PC-3 (cell line): ENCODE results near the gene CCDC177. TPM values are rescaled to one million over a fixed set of nuclear protein-coding genes. Genes with fewer than 3 reads are reported as not detected.

Experiments
- ATAC-seq: fragments of 200-7000 bp; cut with Tn5 transposase; 2 replicates; pipeline ENCODE4 v1.9.1; 2020; ENCODE audit warnings: mild to moderate bottlenecking, moderate library complexity
- BruUV-seq: library from RNA; stranded (reverse); fragments of 400-500 nt; replicated peaks from 2 replicates; lab custom pipeline; 2021; lab: Mats Ljungman, UMichigan
- CTCF ChIA-PET: fragments of 300-600 bp; sonication (Branson Sonifier 250); formaldehyde crosslinking; loops from one replicate; lab custom pipeline; 2022; ENCODE audit warnings: antibody characterized with exemption; lab: Charles Lee
- POLR2A ChIA-PET: fragments of 300-600 bp; sonication (Branson Sonifier 250); formaldehyde crosslinking; loops from one replicate; lab custom pipeline; 2022; ENCODE audit warnings: antibody characterized with exemption; ENCODE audit not compliant: unreplicated experiment; lab: Charles Lee
- DNase-seq: peaks from one replicate; pipeline ENCODE4 v3.0.0-alpha.2; 2015
- H2AFZ ChIP-seq: fragments of 300-600 bp; sonication (generic); 2 replicates; pipeline ENCODE4 v1.6.0; 2016; ENCODE audit warnings: antibody characterized with exemption, low read length
- H3F3A ChIP-seq: fragments of 300-600 bp; sonication (generic); one replicate; pipeline ENCODE4 v1.6.0; 2017; ENCODE audit warnings: antibody characterized with exemption, low read length, control low read depth, mild to moderate bottlenecking; ENCODE audit not compliant: unreplicated experiment
- H3K27ac ChIP-seq: fragments of 300-600 bp; sonication (generic); 2 replicates; pipeline ENCODE4 v1.5.1; 2016; ENCODE audit warnings: mild to moderate bottlenecking, low read length
- H3K27me3 ChIP-seq: fragments of 300-600 bp; sonication (generic); 2 replicates; pipeline ENCODE4 v1.6.1; 2016; ENCODE audit warnings: low read length, mixed read lengths
- H3K36me3 ChIP-seq: fragments of 300-600 bp; sonication (generic); 2 replicates; pipeline ENCODE4 v1.6.1; 2016; ENCODE audit warnings: low read depth, mixed run types, low read length, mixed read lengths
- H3K4me1 ChIP-seq: fragments of 300-600 bp; sonication (generic); 2 replicates; pipeline ENCODE4 v1.5.1; 2016; ENCODE audit warnings: low read length; ENCODE audit not compliant: insufficient read depth
- H3K4me2 ChIP-seq: fragments of 300-600 bp; sonication (generic); 2 replicates; pipeline ENCODE4 v1.6.0; 2016; ENCODE audit warnings: low read length
- H3K4me3 ChIP-seq: fragments of 300-600 bp; sonication (generic); 2 replicates; pipeline ENCODE4 v1.5.1; 2016; ENCODE audit warnings: mild to moderate bottlenecking, low read length, mixed read lengths
- H3K79me2 ChIP-seq: fragments of 300-600 bp; sonication (generic); 2 replicates; pipeline ENCODE4 v1.6.1; 2017; ENCODE audit warnings: low read length, mixed read lengths
- H3K9ac ChIP-seq: fragments of 300-600 bp; sonication (generic); 2 replicates; pipeline ENCODE4 v1.6.0; 2016; ENCODE audit warnings: mild to moderate bottlenecking, low read length
- H3K9me2 ChIP-seq: fragments of 300-600 bp; sonication (generic); replicated peaks from 2 replicates; pipeline ENCODE4 v1.6.1; 2016; ENCODE audit warnings: mixed run types, low read length, mixed read lengths
- H3K9me3 ChIP-seq: fragments of 300-600 bp; sonication (generic); 2 replicates; pipeline ENCODE4 v1.6.1; 2016; ENCODE audit warnings: low read length, mixed read lengths
- H4K20me1 ChIP-seq: fragments of 300-600 bp; sonication (generic); 2 replicates; pipeline ENCODE4 v1.6.1; 2016; ENCODE audit warnings: low read length, mixed read lengths
- CTCF ChIP-seq: fragments of 300-600 bp; sonication (generic); conservative IDR thresholded peaks from 2 replicates; pipeline ENCODE4 v1.5.1; 2017; ENCODE audit warnings: antibody characterized with exemption, low read depth, mild to moderate bottlenecking, low read length
- EZH2 ChIP-seq: fragments of 300-600 bp; sonication (generic); IDR thresholded peaks from one replicate; pipeline ENCODE4 v1.6.1; 2017; ENCODE audit warnings: antibody characterized with exemption, mild to moderate bottlenecking, low read length; ENCODE audit not compliant: unreplicated experiment
- EZH2phosphoT487 ChIP-seq: fragments of 300-600 bp; sonication (generic); IDR thresholded peaks from 2 replicates; pipeline ENCODE4 v1.6.1; 2018; ENCODE audit warnings: mild to moderate bottlenecking, antibody characterized with exemption, low read length, borderline replicate concordance
- intact Hi-C: fragments of 100-400 bp; cut with micrococcal nuclease; formaldehyde crosslinking; loops from 2 replicates; pipeline ENCODE4 v1.9.0; 2023
- total RNA-seq: library from RNA; depleted of rRNA; stranded (reverse); fragments of >200 nt; gene quantifications from 2 replicates; pipeline ENCODE4 v1.2.3, GENCODE V29; 2014

CCDC177 gene
- total RNA-seq, 1 experiment from 2014 or later = not detected

GRCh38 chr14:69529563-69529962, 45.1 kb downstream of the CCDC177 start:
- H3K27me3 ChIP-seq = peaks cover 34% of the 10 kb centered on the region
- no peak overlapping the region for H3K4me3 ChIP-seq
- H2AFZ ChIP-seq = no peak overlapping the region
- H3K79me2 ChIP-seq = no peaks in the 10 kb centered on the region
- peaks cover 25% of the 10 kb centered on the region for H3K4me1 ChIP-seq
- TF ChIP-seq EZH2 (no peak), EZH2phosphoT487 (no peak), CTCF (no peak)
- H3K9me3 ChIP-seq = no peaks in the 10 kb centered on the region
- DNase-seq = no peak
- H3K9me2 ChIP-seq = no peaks in the 10 kb centered on the region
- no peaks in the 10 kb centered on the region for H3K36me3 ChIP-seq
- intact Hi-C loops = no loop called here
- no peaks in the 10 kb centered on the region for H4K20me1 ChIP-seq
- H3F3A ChIP-seq = no peaks in the 10 kb centered on the region
- no peak overlapping the region for H3K4me2 ChIP-seq
- no peak overlapping the region for H3K27ac ChIP-seq
- CTCF ChIA-PET = no interaction called here
- no peak overlapping the region for H3K9ac ChIP-seq
- BruUV-seq = no TSS peak
- ATAC-seq = no peak
- POLR2A ChIA-PET = no interaction called here

- Histone ChIP-seq H3K27me3 (peaks cover 36% of the 10 kb centered on the region), H3K9ac (no peak overlapping the region), H2AFZ (no peak overlapping the region), H3K27ac (no peak overlapping the region), H3K4me2 (no peak overlapping the region), H3K9me3 (no peaks in the 10 kb centered on the region), H3K36me3 (no peaks in the 10 kb centered on the region), H3F3A (no peaks in the 10 kb centered on the region), H4K20me1 (no peaks in the 10 kb centered on the region), H3K4me1 (peaks cover 25% of the 10 kb centered on the region), H3K4me3 (no peak overlapping the region), H3K79me2 (no peaks in the 10 kb centered on the region), H3K9me2 (no peaks in the 10 kb centered on the region)
- ChIA-PET POLR2A (no interaction called here), CTCF (no interaction called here)
- ATAC-seq = no peak
- no peak for DNase-seq
- TF ChIP-seq EZH2 (no peak), CTCF (no peak), EZH2phosphoT487 (no peak)
- no TSS peak for BruUV-seq
- intact Hi-C loops = no loop called here
Observed at GRCh38 chr14:69528930-69529329, 45.7 kb downstream of the CCDC177 start.

- Histone ChIP-seq H4K20me1 (no peaks in the 10 kb centered on the region), H3K36me3 (no peaks in the 10 kb centered on the region), H3K79me2 (no peaks in the 10 kb centered on the region), H3K9me2 (no peaks in the 10 kb centered on the region), H3K27ac (no peak overlapping the region), H3K4me1 (peaks cover 20% of the 10 kb centered on the region), H3K9me3 (no peaks in the 10 kb centered on the region), H3K4me2 (no peak overlapping the region), H2AFZ (no peak overlapping the region), H3K4me3 (no peak overlapping the region), H3K9ac (no peak overlapping the region), H3F3A (no peaks in the 10 kb centered on the region), H3K27me3 (peaks cover 40% of the 10 kb centered on the region)
- ChIA-PET CTCF (interaction anchor here (0.6 kb wide), 1 partner anchor 54 kb away, joined by 4 read pairs; no protein-coding TSS in a partner anchor), POLR2A (no interaction called here)
- intact Hi-C loops = no loop called here
- TF ChIP-seq EZH2 (no peak), CTCF (no peak)
- no TSS peak for BruUV-seq
- ATAC-seq (no peak), DNase-seq (no peak)
Observed at GRCh38 chr14:69528143-69528542, 46.5 kb downstream of the CCDC177 start.
